ENCODE measurements around the gene SPANXA1.
"Not testable (repeated sequence)": the region's sequence is repeated elsewhere in the genome, so short reads cannot be mapped to it uniquely, and the experiment has no call there.

Gene SPANXA1

GRCh38 chrX:141584638-141585037 lies at the start of gene SPANXA1:
Gene SPANXA1, minus strand, starts transcription at chrX:141584738. Its CDS starts 60 bp downstream, at chrX:141584678.
- DNase-seq = not testable (repeated sequence)

GRCh38 chrX:141632124-141632523 lies 47.6 kb upstream of the SPANXA1 start:
- DNase-seq = no peak

- DNase-seq = no peak
Observed at GRCh38 chrX:141619336-141619735, 34.8 kb upstream of the SPANXA1 start.

- DNase-seq = no peak
Observed at GRCh38 chrX:141609111-141609510, 24.6 kb upstream of the SPANXA1 start.

- DNase-seq = not testable (repeated sequence)
Observed at GRCh38 chrX:141589408-141589807, 4.9 kb upstream of the SPANXA1 start, which contains the start of gene SPANXA2. Gene SPANXA2, plus strand, starts transcription at chrX:141589708. Its CDS starts 60 bp downstream, at chrX:141589768.

GRCh38 chrX:141542551-141542950 lies 42.0 kb downstream of the SPANXA1 start:
- not testable (repeated sequence) for DNase-seq

All from CD4-positive, alpha-beta T cell treated with Interleukin-12 subunit alpha and Interleukin-12 subunit beta, for 1 hour (primary cell).